Right lung (tissue), 5 donors: Measurements from ENCODE around the gene ZNHIT2. TPM values are rescaled to one million over a fixed set of nuclear protein-coding genes. Genes with fewer than 3 reads are reported as not detected.

Experiments used
- DNase-seq, 2 donors: peaks; one replicate each; pipeline ENCODE4 v3.0.0-alpha.2; 2013
- polyA plus RNA-seq, 5 donors: library from polyadenylated mRNA; unstranded; fragments of 120-200 nt; gene quantifications; one replicate each; pipeline versions ENCODE4 v1.2.1 to v1.2.3, GENCODE V29; 2013; ENCODE audit warnings: inconsistent platforms in 1 of 5, low replicate concordance in 1 of 5; ENCODE audit not compliant: insufficient read length in 5 of 5, insufficient read depth in 1 of 5

ZNHIT2 gene
- polyA plus RNA-seq, 5 donors: 3.7 to 9.9 (median 4.5) TPM

GRCh38 chr11:65083134-65083833 lies 34.2 kb downstream of the ZNHIT2 start:
- no peak for DNase-seq

DNA sequence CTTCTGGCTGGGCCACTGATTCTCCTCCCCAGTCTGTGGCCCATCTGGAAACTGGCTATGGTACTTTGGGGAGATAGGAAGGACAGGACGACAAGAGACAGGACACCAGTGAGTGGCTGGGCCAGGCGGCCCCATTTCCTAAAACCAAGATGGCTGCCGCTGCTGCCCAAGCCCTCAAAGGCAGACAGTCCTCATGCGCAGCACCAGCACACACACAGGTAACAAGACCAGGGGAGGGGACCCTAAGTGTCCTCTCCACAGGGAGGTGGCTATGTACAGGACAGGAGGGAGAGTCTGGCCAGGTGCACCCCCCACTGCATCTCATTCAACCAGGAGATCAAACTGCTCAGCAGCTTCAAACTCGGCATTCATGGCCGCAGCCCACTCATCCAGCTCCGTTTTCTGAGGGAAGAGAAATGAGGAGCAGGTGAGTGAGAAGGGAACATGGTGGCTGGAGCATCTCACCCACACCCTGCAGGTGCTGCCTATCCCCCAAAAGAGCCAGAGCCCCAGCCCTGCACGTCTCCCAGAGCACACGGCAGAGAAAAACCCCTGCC lies 38.6 kb downstream of the ZNHIT2 start:
- no peak for DNase-seq

GRCh38 chr11:65078151-65078550 lies 39.4 kb downstream of the ZNHIT2 start:
- DNase-seq: no peak

DNA sequence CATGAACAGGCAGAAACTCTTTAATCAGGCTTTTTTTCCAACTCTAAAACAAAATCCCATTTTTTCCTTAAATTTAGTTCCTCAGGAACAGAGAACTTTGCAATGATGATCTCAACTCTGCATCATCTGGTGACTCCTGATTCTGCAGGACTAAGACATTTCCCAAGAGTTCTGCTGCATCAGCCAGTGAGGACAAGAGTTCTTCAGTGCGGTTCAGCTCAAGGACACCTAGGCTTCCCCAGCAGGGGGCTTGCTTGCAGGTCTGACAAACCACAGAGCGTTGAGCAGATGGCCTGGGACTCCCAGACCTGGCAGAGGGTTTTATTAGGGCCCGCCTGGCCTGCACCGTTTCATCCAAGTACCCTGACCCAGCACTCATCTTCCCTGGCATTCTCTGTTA lies 40.0 kb downstream of the ZNHIT2 start:
- no peak for DNase-seq

DNA sequence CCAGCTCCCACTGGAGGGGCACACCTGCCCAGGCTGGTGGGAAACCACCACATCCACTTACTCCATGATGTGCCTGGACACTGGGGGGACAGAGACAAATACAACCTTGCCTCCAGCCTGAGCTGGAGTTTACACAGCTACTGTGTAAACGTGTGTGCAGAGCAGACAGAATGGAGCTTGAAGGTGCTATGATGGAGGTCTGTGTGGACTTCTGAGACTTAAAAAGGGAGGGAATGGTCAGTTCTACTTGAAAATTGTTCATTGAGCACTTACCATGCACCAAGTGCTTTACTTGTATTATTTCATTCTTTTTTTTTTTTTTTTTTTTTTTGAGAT lies 44.9 kb downstream of the ZNHIT2 start:
- DNase-seq: no peak

DNA sequence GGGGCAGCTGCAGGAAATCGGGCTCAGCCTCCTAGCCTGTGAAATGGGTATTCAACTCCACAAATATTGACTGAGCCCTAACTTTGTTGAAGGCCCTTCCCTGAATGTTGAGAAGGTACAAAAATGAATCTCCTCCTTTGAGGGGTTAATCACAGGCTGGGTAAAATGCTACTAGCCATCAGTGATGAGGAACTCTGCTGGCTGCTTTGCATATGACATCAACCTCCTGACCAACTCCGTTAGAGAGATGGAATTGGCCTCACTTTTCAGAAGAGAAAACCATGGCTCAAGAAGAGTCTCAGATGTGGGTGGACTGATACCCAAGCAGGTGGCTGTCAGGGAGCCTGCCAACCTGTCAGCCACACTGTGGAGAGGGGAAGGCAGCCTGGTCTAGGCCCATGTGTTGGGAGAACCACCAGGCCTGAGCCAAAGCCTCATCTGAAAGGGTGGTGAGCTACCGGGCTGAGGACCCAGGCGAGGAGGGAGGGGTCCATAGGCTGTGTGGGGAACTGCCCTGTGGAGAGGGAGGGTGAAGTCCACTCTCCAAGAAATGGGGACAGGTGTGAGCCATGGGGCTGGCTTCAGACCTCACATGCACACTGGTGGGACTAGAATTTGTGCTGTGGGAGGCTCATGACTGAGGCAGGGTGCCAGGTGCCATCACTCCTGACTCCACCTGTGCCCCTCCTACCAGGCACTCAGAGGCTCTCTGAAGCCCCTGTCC lies 45.4 kb downstream of the ZNHIT2 start:
- DNase-seq: no peak

- DNase-seq: no peak
These were observed 48.3 kb downstream of the ZNHIT2 start for GRCh38 chr11:65069217-65069616.

DNA sequence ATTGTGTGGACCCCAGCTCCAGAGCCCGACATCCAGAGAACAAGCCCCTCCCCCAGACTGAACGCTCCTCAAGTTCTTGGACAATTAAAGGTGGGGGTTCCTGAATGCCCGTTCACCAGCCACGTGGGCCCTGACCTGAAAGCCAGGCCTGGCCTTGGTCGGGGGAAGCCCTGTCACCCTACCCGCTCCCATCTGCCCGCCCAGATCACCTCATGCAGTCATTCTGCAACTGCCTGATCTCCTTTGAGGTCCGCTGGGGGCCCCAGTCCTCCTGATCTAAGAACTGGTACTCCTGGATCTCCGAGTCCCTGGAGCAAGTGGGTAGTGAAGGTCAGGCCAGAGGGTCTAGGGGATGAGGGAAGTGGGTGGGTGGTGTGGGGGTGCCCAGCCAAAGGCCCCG lies 50.1 kb downstream of the ZNHIT2 start:
- DNase-seq: no peak

DNA sequence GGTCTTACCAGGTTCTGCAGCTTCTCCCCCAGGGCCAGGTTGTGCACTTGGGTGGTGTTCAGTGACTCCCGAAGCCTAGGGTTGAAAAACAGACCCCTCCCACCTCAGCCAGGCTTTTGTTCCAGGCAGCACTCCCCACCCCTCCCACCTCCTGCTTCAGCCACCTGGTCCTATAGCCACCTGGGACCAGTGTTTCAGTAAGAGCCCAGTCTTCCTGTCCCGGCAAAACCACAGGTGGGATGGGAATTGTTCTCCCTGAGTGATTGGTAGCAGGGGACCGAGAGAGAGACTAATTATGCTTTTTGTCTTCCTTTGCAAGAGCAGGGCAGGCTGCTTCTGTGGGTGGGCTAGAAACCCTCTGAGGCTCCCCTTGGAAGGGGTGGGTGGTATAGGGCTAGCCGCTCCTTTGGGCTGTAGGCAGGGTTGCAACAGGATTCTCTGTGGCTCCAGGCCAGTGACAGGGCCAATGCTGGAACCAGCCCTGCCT lies 50.7 kb downstream of the ZNHIT2 start:
- no peak for DNase-seq

Other genes starting within 250 kb of the ZNHIT2 start
- gene EHD1, start 239.1 kb downstream of the ZNHIT2 start, polyA plus RNA-seq: 10 to 100 TPM; 38.4 to 65.5 (median 49.2) TPM
- 10 to 100 TPM; 10.3 to 25.1 (median 15.9) TPM for gene ATG2A, start 200.5 kb downstream of the ZNHIT2 start, polyA plus RNA-seq
- 10 to 100 TPM; 10.4 to 18.2 (median 13.5) TPM for gene PPP2R5B, start 193.0 kb downstream of the ZNHIT2 start, polyA plus RNA-seq
- under 1 TPM in 3 of 5 donors, not detected in 2; 0.15 to 0.27 (median 0.24) TPM for gene GPHA2, start 181.8 kb downstream of the ZNHIT2 start, polyA plus RNA-seq
- gene MAJIN, start 145.6 kb downstream of the ZNHIT2 start, polyA plus RNA-seq: not detected
- gene BATF2, start 120.7 kb downstream of the ZNHIT2 start, polyA plus RNA-seq: 1 to 10 TPM; 3.3 to 4.3 (median 3.9) TPM
- gene ARL2, start 103.5 kb downstream of the ZNHIT2 start, polyA plus RNA-seq: 10 to 100 TPM; 39.1 to 77.6 (median 48.9) TPM
- gene SNX15, start 90.3 kb downstream of the ZNHIT2 start, polyA plus RNA-seq: 10 to 100 TPM; 19.8 to 29.3 (median 24.4) TPM
- 10 to 100 TPM in 3 of 5 donors, 1 to 10 TPM in 2; 8.9 to 16.8 (median 10.4) TPM for gene SAC3D1, start 76.5 kb downstream of the ZNHIT2 start, polyA plus RNA-seq
- 10 to 100 TPM; 12.0 to 21.2 (median 16.5) TPM for gene NAALADL1, start 59.1 kb downstream of the ZNHIT2 start, polyA plus RNA-seq
- gene CDCA5, start 33.7 kb downstream of the ZNHIT2 start, polyA plus RNA-seq: 10 to 100 TPM; 12.9 to 25.1 (median 17.9) TPM
- gene ZFPL1, start 33.5 kb downstream of the ZNHIT2 start, polyA plus RNA-seq: 10 to 100 TPM; 23.5 to 35.3 (median 29.7) TPM
- 100 to 1,000 TPM in 2 of 5 donors, 10 to 100 TPM in 3; 84.5 to 148 (median 99.6) TPM for gene VPS51, start 21.5 kb downstream of the ZNHIT2 start, polyA plus RNA-seq
- 10 to 100 TPM; 18.0 to 27.0 (median 20.6) TPM for gene TM7SF2, start 5.8 kb downstream of the ZNHIT2 start, polyA plus RNA-seq
- 1,000 to 10,000 TPM in 1 of 5 donors, 100 to 1,000 TPM in 4; 725 to 1,079 (median 855) TPM for gene FAU, start 4.4 kb upstream of the ZNHIT2 start, polyA plus RNA-seq
- 10 to 100 TPM; 40.7 to 48.7 (median 43.5) TPM for gene MRPL49, start 4.6 kb upstream of the ZNHIT2 start, polyA plus RNA-seq
- 10 to 100 TPM; 39.1 to 50.0 (median 49.1) TPM for gene SYVN1, start 16.8 kb upstream of the ZNHIT2 start, polyA plus RNA-seq
- gene SPDYC, start 52.5 kb upstream of the ZNHIT2 start, polyA plus RNA-seq: under 1 TPM in 1 of 5 donors, not detected in 4; 0.10 TPM
- 100 to 1,000 TPM in 1 of 5 donors, 10 to 100 TPM in 4; 60.7 to 100 (median 86.2) TPM for gene CAPN1, start 64.2 kb upstream of the ZNHIT2 start, polyA plus RNA-seq
- gene POLA2, start 144.3 kb upstream of the ZNHIT2 start, polyA plus RNA-seq: 10 to 100 TPM; 18.5 to 29.2 (median 27.0) TPM
- 10 to 100 TPM in 2 of 5 donors, 1 to 10 TPM in 3; 1.9 to 13.9 (median 8.4) TPM for gene CDC42EP2, start 197.2 kb upstream of the ZNHIT2 start, polyA plus RNA-seq
- 10 to 100 TPM; 75.8 to 100.0 (median 84.9) TPM for gene DPF2, start 216.2 kb upstream of the ZNHIT2 start, polyA plus RNA-seq
- under 1 TPM; 0.10 to 0.28 (median 0.21) TPM for gene TIGD3, start 237.1 kb upstream of the ZNHIT2 start, polyA plus RNA-seq